Neural progenitor cell (in vitro differentiated cells): ENCODE measurements around the gene RCOR1. TPM values are rescaled to one million over a fixed set of nuclear protein-coding genes. Genes with fewer than 3 reads are reported as not detected.
A peak's percentile ranks its signal among the peaks of the same experiment; 100 is the strongest.
"Not testable (repeated sequence)": the region's sequence is repeated elsewhere in the genome, so short reads cannot be mapped to it uniquely, and the experiment has no call there.

ENCODE experiments used
- DNase-seq: peaks from one replicate; pipeline ENCODE4 v3.0.0-alpha.2; 2016; ENCODE audit warnings: low spot score
- H2AFZ ChIP-seq: fragments of 200-600 bp; sonication (generic); replicated peaks from 2 replicates; pipeline ENCODE4 v1.6.1; 2016; ENCODE audit warnings: antibody characterized with exemption
- H3F3A ChIP-seq: fragments of 200-600 bp; sonication (generic); 2 replicates; pipeline ENCODE4 v1.6.1; 2016; ENCODE audit warnings: antibody characterized with exemption, low read depth
- H3K27ac ChIP-seq: fragments of 200-600 bp; sonication (generic); 2 replicates; pipeline ENCODE4 v1.5.1; 2016; ENCODE audit warnings: mild to moderate bottlenecking
- H3K27me3 ChIP-seq: fragments of 200-600 bp; sonication (generic); 2 replicates; pipeline ENCODE4 v1.6.1; 2016; ENCODE audit warnings: mild to moderate bottlenecking, moderate library complexity
- H3K36me3 ChIP-seq: fragments of 200-600 bp; sonication (generic); 2 replicates; pipeline ENCODE4 v1.5.1; 2016
- H3K4me1 ChIP-seq: fragments of 200-600 bp; sonication (generic); 2 replicates; pipeline ENCODE4 v1.6.1; 2016; ENCODE audit warnings: mixed run types
- H3K4me2 ChIP-seq: fragments of 200-600 bp; sonication (generic); 2 replicates; pipeline ENCODE4 v1.6.1; 2016
- H3K4me3 ChIP-seq: fragments of 200-600 bp; sonication (generic); 2 replicates; pipeline ENCODE4 v1.5.1; 2016
- H3K79me2 ChIP-seq: fragments of 200-600 bp; sonication (generic); 2 replicates; pipeline ENCODE4 v1.6.1; 2016; ENCODE audit warnings: low read depth
- H3K9ac ChIP-seq: fragments of 200-600 bp; sonication (generic); 2 replicates; pipeline ENCODE4 v1.6.1; 2016
- H3K9me3 ChIP-seq: fragments of 200-600 bp; sonication (generic); 2 replicates; pipeline ENCODE4 v1.5.1; 2016; ENCODE audit warnings: low read depth
- H4K20me1 ChIP-seq: fragments of 200-600 bp; sonication (generic); 2 replicates; pipeline ENCODE4 v1.6.1; 2016; ENCODE audit warnings: low read depth
- H3K27ac Mint-ChIP-seq: 3 replicates; pipeline ENCODE4 v1.8.0; 2021; ENCODE audit warnings: mixed read lengths
- H3K27me3 Mint-ChIP-seq: 2 replicates; pipeline ENCODE4 v1.8.0; 2022; ENCODE audit warnings: low read depth, mild to moderate bottlenecking, inconsistent platforms, moderate library complexity, mixed read lengths; ENCODE audit not compliant: insufficient read depth
- H3K36me3 Mint-ChIP-seq: 3 replicates; pipeline ENCODE4 v1.8.0; 2021; ENCODE audit warnings: mixed read lengths
- H3K4me1 Mint-ChIP-seq: 3 replicates; pipeline ENCODE4 v1.8.0; 2021; ENCODE audit warnings: mixed read lengths
- H3K4me3 Mint-ChIP-seq: 3 replicates; pipeline ENCODE4 v1.8.0; 2021; ENCODE audit warnings: mild to moderate bottlenecking, moderate library complexity, mixed read lengths
- H3K9me3 Mint-ChIP-seq: 3 replicates; pipeline ENCODE4 v1.8.0; 2020; ENCODE audit warnings: mixed read lengths
- EZH2 ChIP-seq: fragments of 200-600 bp; sonication (generic); IDR thresholded peaks from 2 replicates; pipeline ENCODE4 v1.6.1; 2017; ENCODE audit warnings: antibody characterized with exemption, mild to moderate bottlenecking, moderate library complexity
- EZH2phosphoT487 ChIP-seq: fragments of 200-600 bp; sonication (generic); IDR thresholded peaks from 2 replicates; pipeline ENCODE4 v1.6.1; 2017; ENCODE audit warnings: antibody characterized with exemption
- total RNA-seq: library from RNA; depleted of rRNA; stranded (reverse); fragments of >200 nt; gene quantifications from 2 replicates; pipeline ENCODE4 v1.2.3, GENCODE V29; 2015; ENCODE audit warnings: low replicate concordance
- TF ChIP-seq, protein P1 (sequence below): fragments of 200-600 bp; sonication (generic); IDR thresholded peaks from 2 replicates; pipeline ENCODE4 v1.5.1; 2017; ENCODE audit warnings: antibody characterized with exemption, mild to moderate bottlenecking

Gene RCOR1
- total RNA-seq, 1 donor from 2014 or later, result 33.7 TPM

- peak overlapping the region; percentile 38 for H3K4me3 Mint-ChIP-seq
- Histone ChIP-seq H4K20me1 (no peaks in the 10 kb centered on the region), H3K9me3 (no peaks in the 10 kb centered on the region), H3K4me2 (peak overlapping the region; percentile 73), H3K4me1 (peaks cover 24% of the 10 kb centered on the region), H3K79me2 (no peaks in the 10 kb centered on the region), H3F3A (peaks cover 38% of the 10 kb centered on the region), H3K27ac (no peak overlapping the region), H2AFZ (peak overlapping the region; percentile 96), H3K27me3 (peaks cover 22% of the 10 kb centered on the region), H3K4me3 (peak overlapping the region; percentile 35), H3K36me3 (no peaks in the 10 kb centered on the region), H3K9ac (no peak overlapping the region)
- DNase-seq, result peak; percentile 52
- peak overlapping the region; percentile 50 for H3K27ac Mint-ChIP-seq
- TF ChIP-seq EZH2phosphoT487 (no peak), EZH2 (no peak)
- TF ChIP-seq, protein P1, sequence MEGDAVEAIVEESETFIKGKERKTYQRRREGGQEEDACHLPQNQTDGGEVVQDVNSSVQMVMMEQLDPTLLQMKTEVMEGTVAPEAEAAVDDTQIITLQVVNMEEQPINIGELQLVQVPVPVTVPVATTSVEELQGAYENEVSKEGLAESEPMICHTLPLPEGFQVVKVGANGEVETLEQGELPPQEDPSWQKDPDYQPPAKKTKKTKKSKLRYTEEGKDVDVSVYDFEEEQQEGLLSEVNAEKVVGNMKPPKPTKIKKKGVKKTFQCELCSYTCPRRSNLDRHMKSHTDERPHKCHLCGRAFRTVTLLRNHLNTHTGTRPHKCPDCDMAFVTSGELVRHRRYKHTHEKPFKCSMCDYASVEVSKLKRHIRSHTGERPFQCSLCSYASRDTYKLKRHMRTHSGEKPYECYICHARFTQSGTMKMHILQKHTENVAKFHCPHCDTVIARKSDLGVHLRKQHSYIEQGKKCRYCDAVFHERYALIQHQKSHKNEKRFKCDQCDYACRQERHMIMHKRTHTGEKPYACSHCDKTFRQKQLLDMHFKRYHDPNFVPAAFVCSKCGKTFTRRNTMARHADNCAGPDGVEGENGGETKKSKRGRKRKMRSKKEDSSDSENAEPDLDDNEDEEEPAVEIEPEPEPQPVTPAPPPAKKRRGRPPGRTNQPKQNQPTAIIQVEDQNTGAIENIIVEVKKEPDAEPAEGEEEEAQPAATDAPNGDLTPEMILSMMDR, result peak; percentile 25
- H3K9me3 Mint-ChIP-seq, result no peaks in the 10 kb centered on the region
- no peaks in the 10 kb centered on the region for H3K36me3 Mint-ChIP-seq
- peaks cover 14% of the 10 kb centered on the region for H3K4me1 Mint-ChIP-seq
- peaks cover 41% of the 10 kb centered on the region for H3K27me3 Mint-ChIP-seq
These were observed 46.8 kb upstream of the RCOR1 start for GRCh38 chr14:102545461-102546265.

- H3K36me3 ChIP-seq, result no peaks in the 10 kb centered on the region
- no peaks in the 10 kb centered on the region for H3K9me3 ChIP-seq
- H3K79me2 ChIP-seq, result no peaks in the 10 kb centered on the region
- H3K4me2 ChIP-seq, result no peak overlapping the region
- no peak overlapping the region for H3K4me3 ChIP-seq
- TF ChIP-seq EZH2phosphoT487 (no peak), EZH2 (no peak)
- TF ChIP-seq, protein P1, result no peak
- Mint-ChIP-seq H3K36me3 (no peaks in the 10 kb centered on the region), H3K9me3 (no peaks in the 10 kb centered on the region), H3K27me3 (peaks cover 31% of the 10 kb centered on the region), H3K4me3 (no peak overlapping the region), H3K27ac (no peak overlapping the region), H3K4me1 (peaks cover 16% of the 10 kb centered on the region)
- H2AFZ ChIP-seq, result no peak overlapping the region
- H4K20me1 ChIP-seq, result no peaks in the 10 kb centered on the region
- peaks cover 24% of the 10 kb centered on the region for H3K4me1 ChIP-seq
- DNase-seq, result no peak
- peaks cover 22% of the 10 kb centered on the region for H3K27me3 ChIP-seq
- no peak overlapping the region for H3K9ac ChIP-seq
- H3F3A ChIP-seq, result peaks cover 41% of the 10 kb centered on the region
- no peak overlapping the region for H3K27ac ChIP-seq
These were observed 43.7 kb upstream of the RCOR1 start for GRCh38 chr14:102548616-102549240.

DNA sequence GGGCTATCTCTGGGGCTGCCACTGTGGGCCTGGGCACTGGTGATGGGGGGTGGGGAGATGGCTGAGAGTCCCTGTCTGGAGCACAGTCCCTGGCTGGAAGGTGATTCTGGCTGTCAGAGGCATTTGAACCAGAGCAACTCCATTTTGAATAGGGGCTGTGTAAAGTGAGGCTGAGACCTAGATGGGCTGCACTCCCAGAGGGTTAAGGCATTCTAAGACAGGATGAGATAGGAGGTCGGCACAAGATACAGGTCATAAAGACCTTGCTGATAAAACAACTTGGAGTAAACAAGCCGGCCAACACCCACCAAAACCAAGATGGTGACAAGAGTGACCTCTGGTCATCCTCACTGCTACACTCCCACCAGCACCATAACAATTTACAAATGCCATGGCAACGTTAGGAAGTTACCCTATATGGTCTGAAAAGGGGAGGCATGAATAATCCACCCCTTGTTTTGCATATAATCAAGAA, 41.5 kb upstream of the RCOR1 start:
- not testable (repeated sequence) for DNase-seq, H3K4me1 ChIP-seq, H3K9me3 ChIP-seq

More for the DNA sequence above, 41.5 kb upstream of the RCOR1 start:
- not testable (repeated sequence) for H3K79me2 ChIP-seq, H3K27ac ChIP-seq, H3K36me3 Mint-ChIP-seq, H3K36me3 ChIP-seq, H3K27ac Mint-ChIP-seq, H3K4me1 Mint-ChIP-seq, H4K20me1 ChIP-seq, H2AFZ ChIP-seq, H3K4me2 ChIP-seq, H3K4me3 Mint-ChIP-seq, H3K4me3 ChIP-seq, H3K9ac ChIP-seq, H3K27me3 ChIP-seq, H3K9me3 Mint-ChIP-seq
- H3K27me3 Mint-ChIP-seq, result peaks cover 21% of the 10 kb centered on the region
- peaks cover 29% of the 10 kb centered on the region for H3F3A ChIP-seq
